HG02588 (cell line): Measurements from ENCODE around the gene DUSP22.

Experiments used
- ATAC-seq: cut with Tn5 transposase; IDR thresholded peaks from one replicate; pipeline ENCODE4 v1.9.1; 2021; ENCODE audit warnings: mild to moderate bottlenecking, moderate library complexity; ENCODE audit not compliant: unreplicated experiment

Gene DUSP22

GRCh38 chr6:392441-393390, 100.4 kb downstream of the DUSP22 start:
- ATAC-seq, result no peak

GRCh38 chr6:393391-394221, 101.3 kb downstream of the DUSP22 start:
- no peak for ATAC-seq

- no peak for ATAC-seq
Observed at GRCh38 chr6:394641-395289, 102.5 kb downstream of the DUSP22 start.

DNA sequence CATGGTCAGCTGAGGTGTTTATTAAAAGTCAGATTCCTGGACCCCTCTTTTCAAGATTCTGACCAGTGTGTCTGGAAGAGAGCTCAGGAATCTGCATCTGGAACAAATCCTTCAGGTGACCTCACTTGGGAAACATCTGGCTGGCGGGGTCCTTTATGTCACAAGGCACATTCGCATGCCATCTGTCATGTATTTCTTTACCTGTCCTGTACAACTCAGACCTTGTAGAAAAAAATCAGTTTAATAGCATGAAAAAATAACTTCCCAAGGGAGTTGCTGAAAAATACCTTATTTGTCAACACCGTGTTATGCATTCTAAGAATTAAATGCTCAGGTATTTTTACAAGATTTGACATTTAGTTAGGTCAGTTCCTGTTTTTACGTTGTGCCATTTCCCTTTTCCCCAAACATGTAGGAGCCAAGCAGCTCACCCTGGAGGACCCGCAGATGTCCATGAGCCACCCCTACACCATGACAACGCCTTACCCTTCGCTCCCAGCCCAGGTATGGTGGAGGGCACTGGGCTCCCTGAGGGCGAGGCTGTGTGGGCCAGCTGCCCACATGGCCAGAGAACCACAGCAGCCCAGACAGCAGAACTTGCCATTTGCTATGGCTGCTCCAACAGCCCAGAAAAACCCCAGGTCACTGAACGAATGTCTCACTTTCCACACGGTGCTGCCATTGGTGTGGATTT, 103.3 kb downstream of the DUSP22 start:
- ATAC-seq, result no peak

- ATAC-seq, result no peak
Observed at GRCh38 chr6:396126-396520, 103.8 kb downstream of the DUSP22 start.

- no peak for ATAC-seq
Observed at GRCh38 chr6:397056-397455, 104.8 kb downstream of the DUSP22 start.

GRCh38 chr6:397604-398003, 105.3 kb downstream of the DUSP22 start:
- no peak for ATAC-seq

DNA sequence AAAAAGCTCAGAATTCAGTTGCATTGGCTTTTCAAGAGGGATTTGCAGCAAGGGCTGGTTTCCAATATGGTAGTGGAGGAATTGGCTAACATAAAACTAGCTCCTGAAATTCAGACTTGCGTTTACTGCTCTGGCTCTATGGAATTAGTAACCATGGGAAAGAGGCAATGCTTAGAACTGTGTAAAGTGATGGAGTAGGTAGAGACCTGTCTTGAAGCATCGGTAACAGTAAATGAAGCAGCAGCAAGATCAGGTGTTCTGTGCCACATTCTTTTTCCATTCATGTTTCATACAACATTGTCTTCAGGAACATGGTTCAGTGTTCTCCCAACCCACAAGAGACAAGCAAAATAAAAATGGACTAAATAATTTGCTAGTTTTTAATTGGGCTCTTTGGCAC, 105.8 kb downstream of the DUSP22 start:
- no peak for ATAC-seq

- no peak for ATAC-seq
Observed at GRCh38 chr6:398558-399078, 106.3 kb downstream of the DUSP22 start.

- peak; percentile 41 for ATAC-seq
Observed at GRCh38 chr6:399785-400534, 107.7 kb downstream of the DUSP22 start.

GRCh38 chr6:400815-401214, 108.5 kb downstream of the DUSP22 start:
- ATAC-seq, result no peak
